ENCODE results near the gene ELL3. TPM values are rescaled to one million over a fixed set of nuclear protein-coding genes. Genes with fewer than 3 reads are reported as not detected.
"Not testable (repeated sequence)": the region's sequence is repeated elsewhere in the genome, so short reads cannot be mapped to it uniquely, and the experiment has no call there.

ELL3 gene
- total and polyA plus RNA-seq, 9 donors = 2.2 to 7.2 (median 4.9) TPM

GRCh38 chr15:43735416-43735815, 41.4 kb downstream of the ELL3 start:
- DNase-seq = no peak
- no peaks in the 10 kb centered on the region for H3K27me3 ChIP-seq
- no peaks in the 10 kb centered on the region for H3K9me3 ChIP-seq
- H3K4me3 ChIP-seq = no peak overlapping the region
- H3K27ac ChIP-seq = no peak overlapping the region
- TF ChIP-seq POLR2A (IDR thresholded peaks at IDR 0.05) (no peak), EP300 (IDR thresholded peaks at IDR 0.05) (no peak), CTCF (IDR thresholded peaks at IDR 0.05) (no peak)
- no peaks in the 10 kb centered on the region for H3K36me3 ChIP-seq
- intact Hi-C loops (cut with DNase I) = no loop called here
- WGBS, 3 donors = 84 to 89% (median 85%) methylated on average over 6 of the region's 6 CpGs
- H3K4me1 ChIP-seq (ENCODE audit: insufficient read depth) = no peaks in the 10 kb centered on the region

GRCh38 chr15:43728053-43728725, 48.6 kb downstream of the ELL3 start:
- H3K27ac ChIP-seq; H3K36me3 ChIP-seq; H3K4me3 ChIP-seq; DNase-seq; H3K9me3 ChIP-seq; H3K27me3 ChIP-seq; intact Hi-C loops (cut with DNase I); H3K4me1 ChIP-seq (ENCODE audit: insufficient read depth): not testable (repeated sequence)
- 47 to 59% (median 47%) methylated on average over 1 of the region's 1 CpG for WGBS, 3 donors

GRCh38 chr15:43726306-43726705, 50.5 kb downstream of the ELL3 start:
- H3K4me1 ChIP-seq (ENCODE audit: insufficient read depth); H3K27ac ChIP-seq; H3K27me3 ChIP-seq; DNase-seq; H3K9me3 ChIP-seq; intact Hi-C loops (cut with DNase I); H3K36me3 ChIP-seq; H3K4me3 ChIP-seq: not testable (repeated sequence)
- WGBS, 3 donors = 95 to 100% (median 100%) methylated on average over 1 of the region's 1 CpG

- no peaks in the 10 kb centered on the region for H3K36me3 ChIP-seq
- no peak for DNase-seq
- no peak overlapping the region for H3K4me3 ChIP-seq
- no peaks in the 10 kb centered on the region for H3K9me3 ChIP-seq
- H3K27me3 ChIP-seq = no peaks in the 10 kb centered on the region
- WGBS, 3 donors = 67 to 75% (median 74%) methylated on average over 4 of the region's 4 CpGs
- H3K4me1 ChIP-seq (ENCODE audit: insufficient read depth) = no peaks in the 10 kb centered on the region
- intact Hi-C loops (cut with DNase I) = no loop called here
- no peak overlapping the region for H3K27ac ChIP-seq
- TF ChIP-seq CTCF (IDR thresholded peaks at IDR 0.05) = no peak
- TF ChIP-seq EP300 (IDR thresholded peaks at IDR 0.05) = no peak
- TF ChIP-seq POLR2A (IDR thresholded peaks at IDR 0.05) = no peak
Observed at GRCh38 chr15:43723151-43723550, 53.6 kb downstream of the ELL3 start.

MicroRNAs encoded within 50 kb of the gene (microRNA counts, 767-probe panel; counts per million panel counts)
- microRNA hsa-miR-1282 = 530 counts per million, percentile 78 among the panel's probes with 10 or more counts

Small RNAs within 50 kb of the gene (microRNA-seq; reads per million reads assigned to microRNA genes)
- gene MIR1282 = 0 to 3.4 (median 0) reads per million in 3 donors

Small RNAs within 50 kb of the gene (small RNA-seq; reads per million reads assigned to genes)
- gene MIR1282 (not detected), gene RNU6-354P (not detected)

Other genes starting within 250 kb of the ELL3 start
- 10 to 100 TPM; 16.5 to 45.2 (median 34.3) TPM for gene PPIP5K1, start 186.8 kb downstream of the ELL3 start, total RNA-seq
- 10 to 100 TPM in 1 of 2 donors, 1 to 10 TPM in 1; 7.6 to 27.0 TPM for gene PPIP5K1, start 186.8 kb downstream of the ELL3 start, polyA plus RNA-seq
- under 1 TPM in 3 of 7 donors, not detected in 4; 0.11 to 0.41 (median 0.35) TPM for gene CKMT1B, start 182.9 kb downstream of the ELL3 start, total RNA-seq
- gene CKMT1B, start 182.9 kb downstream of the ELL3 start, polyA plus RNA-seq = 1 to 10 TPM in 1 of 2 donors, under 1 TPM in 1; 0.08 to 1.1 TPM
- gene STRC, start 158.2 kb downstream of the ELL3 start, total RNA-seq = under 1 TPM; 0.23 to 0.89 (median 0.35) TPM
- under 1 TPM; 0.29 to 0.30 TPM for gene STRC, start 158.2 kb downstream of the ELL3 start, polyA plus RNA-seq
- gene CATSPER2, start 128.1 kb downstream of the ELL3 start, total RNA-seq = 10 to 100 TPM in 1 of 7 donors, 1 to 10 TPM in 6; 3.8 to 10.2 (median 6.3) TPM
- gene CATSPER2, start 128.1 kb downstream of the ELL3 start, polyA plus RNA-seq = 1 to 10 TPM; 2.3 to 2.5 TPM
- gene CKMT1A, start 83.1 kb downstream of the ELL3 start, total RNA-seq = under 1 TPM in 3 of 7 donors, not detected in 4; 0.31 to 0.92 (median 0.40) TPM
- under 1 TPM; 0.13 to 0.62 TPM for gene CKMT1A, start 83.1 kb downstream of the ELL3 start, polyA plus RNA-seq
- gene PDIA3, start 30.5 kb downstream of the ELL3 start, total RNA-seq = 100 to 1,000 TPM in 5 of 7 donors, 10 to 100 TPM in 2; 56.9 to 389 (median 260) TPM
- 100 to 1,000 TPM; 175 to 711 TPM for gene PDIA3, start 30.5 kb downstream of the ELL3 start, polyA plus RNA-seq
- 100 to 1,000 TPM; 433 to 587 (median 484) TPM for gene SERF2, start 15.4 kb upstream of the ELL3 start, total RNA-seq
- 100 to 1,000 TPM; 254 to 981 TPM for gene SERF2, start 15.4 kb upstream of the ELL3 start, polyA plus RNA-seq
- under 1 TPM in 5 of 7 donors, not detected in 2; 0.07 to 0.36 (median 0.18) TPM for gene SERINC4, start 23.3 kb upstream of the ELL3 start, total RNA-seq
- gene SERINC4, start 23.3 kb upstream of the ELL3 start, polyA plus RNA-seq = under 1 TPM in 1 of 2 donors, not detected in 1; 0.39 TPM
- gene HYPK, start 23.6 kb upstream of the ELL3 start, total RNA-seq = 10 to 100 TPM in 6 of 7 donors, 1 to 10 TPM in 1; 9.1 to 20.7 (median 14.1) TPM
- gene HYPK, start 23.6 kb upstream of the ELL3 start, polyA plus RNA-seq = 10 to 100 TPM in 1 of 2 donors, 1 to 10 TPM in 1; 7.2 to 12.3 TPM
- 10 to 100 TPM; 12.4 to 29.3 (median 21.0) TPM for gene MFAP1, start 47.7 kb upstream of the ELL3 start, total RNA-seq
- gene MFAP1, start 47.7 kb upstream of the ELL3 start, polyA plus RNA-seq = 10 to 100 TPM; 18.6 to 54.1 TPM
- gene WDR76, start 50.0 kb upstream of the ELL3 start, total RNA-seq = 1 to 10 TPM; 2.4 to 6.2 (median 4.0) TPM
- 1 to 10 TPM; 2.8 to 4.2 TPM for gene WDR76, start 50.0 kb upstream of the ELL3 start, polyA plus RNA-seq

All from ovary (tissue), 9 donors.